Inferior parietal cortex (tissue), 1 donor: Measurements from ENCODE around the gene EMC7.
"Not testable (repeated sequence)": the region's sequence is repeated elsewhere in the genome, so short reads cannot be mapped to it uniquely, and the experiment has no call there.

ENCODE experiments used
- DNase-seq: peaks from one replicate; pipeline ENCODE4 v3.0.0-alpha.2; 2016; ENCODE audit errors: extremely low spot score

Gene EMC7

DNA sequence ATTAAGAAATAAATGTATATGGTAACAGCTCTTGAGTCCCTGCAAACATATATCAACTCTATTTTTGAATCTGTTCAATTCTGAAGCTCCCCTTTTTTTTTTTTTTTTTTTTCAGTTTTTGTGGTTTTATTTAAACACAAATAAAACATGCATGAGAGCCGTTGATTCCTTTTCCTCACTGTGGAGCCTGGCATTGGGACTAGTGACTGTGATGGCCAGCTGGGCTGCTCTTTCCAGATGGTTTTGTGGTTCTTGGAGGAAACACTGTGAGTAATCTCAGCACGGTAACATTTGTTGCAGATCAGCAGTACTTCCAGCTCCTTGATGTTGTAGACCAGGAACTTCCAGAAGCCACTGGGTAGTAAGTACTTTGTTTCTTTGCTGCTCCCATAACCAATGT lies 15.9 kb downstream of the EMC7 start:
- DNase-seq = no peak

DNA sequence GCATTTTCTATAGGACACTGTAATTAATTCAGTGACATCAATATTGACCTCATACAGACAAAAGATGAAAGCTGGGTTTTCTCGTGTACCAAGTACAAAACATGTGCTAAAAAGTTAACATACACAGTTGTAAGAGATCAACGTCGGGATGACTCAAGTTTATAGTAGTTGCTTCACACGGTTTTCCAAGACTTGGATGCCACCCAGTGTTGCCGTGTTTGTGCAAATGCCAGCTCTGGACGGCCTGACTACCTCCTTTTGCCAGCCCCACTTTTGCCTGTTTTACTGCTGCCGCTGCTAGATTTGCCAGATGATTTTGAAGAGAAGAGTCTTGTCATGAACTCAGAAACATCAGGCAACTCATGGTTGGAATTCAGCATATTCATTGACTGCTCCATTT lies 17.6 kb downstream of the EMC7 start:
- peak; percentile 39 for DNase-seq

- DNase-seq = no peak
Observed at GRCh38 chr15:34079904-34080303, 21.8 kb downstream of the EMC7 start.

DNA sequence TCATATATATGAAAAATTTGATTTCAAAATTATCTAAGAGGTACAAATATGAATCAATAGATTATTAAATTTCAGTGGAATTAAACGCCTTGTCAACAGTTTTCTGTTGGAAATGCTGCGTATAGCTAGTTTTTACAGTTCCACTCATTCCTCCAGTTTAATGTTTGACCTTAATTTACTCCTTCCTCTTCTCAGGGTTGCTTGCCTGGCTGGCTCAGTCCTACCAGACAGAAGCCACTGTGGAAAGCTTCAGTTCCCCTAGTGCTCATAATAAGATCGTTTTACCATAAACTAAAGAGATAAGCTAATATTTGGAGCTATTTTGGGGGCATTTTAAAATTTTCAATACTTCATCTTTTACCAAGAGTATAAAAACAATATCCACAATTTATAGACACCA lies 22.8 kb downstream of the EMC7 start:
- no peak for DNase-seq

DNA sequence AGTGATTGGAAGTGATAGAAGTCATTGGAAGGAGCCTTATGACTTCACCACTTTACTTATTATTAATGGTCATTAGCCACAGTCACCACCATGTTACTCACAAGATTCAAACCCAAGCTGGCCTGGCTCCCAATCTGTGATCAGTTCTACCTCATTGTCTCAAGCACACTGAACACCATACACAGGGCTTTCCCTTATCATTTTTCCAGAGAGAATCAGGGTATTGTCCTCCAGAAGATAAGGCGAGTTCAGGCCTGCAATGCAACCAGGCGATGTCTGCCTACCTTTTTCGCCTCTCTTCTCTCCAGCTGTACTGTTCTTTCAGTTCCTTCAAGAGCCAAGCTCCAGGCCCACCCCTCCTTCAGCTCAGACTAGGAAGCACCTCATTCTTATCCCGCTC lies 24.9 kb downstream of the EMC7 start:
- DNase-seq = no peak

DNA sequence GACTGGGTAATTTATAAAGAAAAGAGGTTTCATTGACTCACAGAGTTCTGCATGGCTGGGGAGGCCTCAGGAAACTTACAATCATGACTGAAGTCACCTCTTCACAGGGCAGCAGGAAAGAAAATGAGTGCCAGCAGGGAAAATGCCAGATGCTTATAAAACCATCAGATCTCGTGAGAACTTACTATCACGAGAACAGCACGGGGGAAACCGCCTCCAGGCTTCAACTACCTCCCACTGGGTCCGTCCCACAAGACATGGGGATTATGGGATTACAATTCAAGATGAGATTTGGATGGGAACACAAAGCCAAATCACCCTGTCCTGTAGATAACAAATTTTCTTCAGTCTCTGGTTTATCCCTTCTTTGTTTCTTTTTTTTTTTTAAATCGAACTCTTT lies 31.7 kb downstream of the EMC7 start:
- DNase-seq = no peak

- no peak for DNase-seq
Observed at GRCh38 chr15:34065941-34066340, 35.7 kb downstream of the EMC7 start.

DNA sequence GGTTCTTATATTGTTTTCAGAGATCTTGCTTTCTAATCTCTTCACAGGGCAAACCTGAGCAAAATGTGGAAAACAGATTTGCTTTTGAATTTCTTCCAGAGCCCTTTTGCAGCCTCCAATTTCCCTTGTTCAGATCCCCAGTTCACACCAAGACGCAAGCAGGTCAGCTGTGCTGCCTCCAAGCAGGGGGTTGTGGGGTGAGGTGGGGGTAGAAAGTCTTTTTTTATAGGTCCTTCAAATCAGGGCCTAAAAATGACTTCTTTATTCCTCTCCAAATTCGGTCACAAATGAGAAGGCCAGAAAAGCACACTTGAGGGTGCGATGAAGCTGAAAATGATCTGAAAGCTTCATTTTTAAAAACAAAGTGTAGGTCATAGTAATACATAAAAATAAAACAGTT lies 36.4 kb downstream of the EMC7 start:
- no peak for DNase-seq

GRCh38 chr15:34064438-34064837 lies 37.2 kb downstream of the EMC7 start:
- DNase-seq = no peak

DNA sequence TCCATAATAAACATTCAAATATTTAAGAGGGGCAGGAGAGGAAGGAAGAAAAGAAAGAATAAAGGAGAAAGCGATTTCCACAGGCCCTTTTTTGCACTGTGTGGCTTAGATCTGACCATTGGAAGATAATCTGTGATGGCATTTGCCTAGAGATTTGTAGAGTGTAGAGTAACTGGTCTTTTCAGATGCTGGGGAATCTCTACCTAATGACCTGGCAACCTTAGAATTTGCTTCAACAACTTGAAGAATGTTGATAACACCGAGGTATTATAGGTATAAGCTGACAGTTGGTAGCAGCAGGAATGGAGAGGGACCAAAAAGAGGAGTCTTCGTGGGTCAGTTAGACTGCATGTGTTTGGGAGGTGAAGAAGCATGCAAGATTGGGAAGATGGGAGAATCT lies 41.7 kb downstream of the EMC7 start:
- DNase-seq = no peak

GRCh38 chr15:34059476-34059875 lies 42.2 kb downstream of the EMC7 start:
- no peak for DNase-seq

GRCh38 chr15:34056911-34057310 lies 44.8 kb downstream of the EMC7 start:
- no peak for DNase-seq

- DNase-seq = no peak
Observed at GRCh38 chr15:34055868-34056595, 45.6 kb downstream of the EMC7 start.

DNA sequence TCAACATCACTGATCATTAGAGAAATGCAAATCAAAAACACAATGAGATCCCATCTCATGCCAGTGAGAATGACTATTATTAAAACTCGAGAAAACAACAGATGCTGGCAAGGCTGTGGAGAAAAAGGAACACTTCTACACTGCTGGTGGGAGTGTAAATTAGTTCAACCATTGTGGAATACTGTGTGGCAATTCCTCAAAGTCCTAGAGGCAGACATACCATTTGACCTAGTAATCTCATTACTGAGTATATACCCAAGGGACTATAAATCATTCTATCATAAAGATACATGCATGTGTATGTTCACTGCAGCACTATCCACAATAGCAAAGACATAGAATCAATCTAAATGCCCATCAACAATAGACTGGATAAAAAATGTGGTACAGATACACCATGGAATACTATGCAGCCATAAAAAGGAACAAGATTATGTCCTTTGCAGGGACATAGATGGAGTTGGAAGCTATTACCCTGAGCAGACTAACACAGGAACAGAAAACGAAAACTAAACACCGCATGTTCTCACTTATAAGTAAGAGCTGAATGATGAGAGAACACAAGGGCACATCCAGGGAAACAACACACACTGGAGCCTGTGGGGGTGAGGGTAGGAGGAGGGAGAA lies 47.5 kb downstream of the EMC7 start:
- no peak for DNase-seq

GRCh38 chr15:34050385-34050784 lies 51.3 kb downstream of the EMC7 start:
- DNase-seq = not testable (repeated sequence)

DNA sequence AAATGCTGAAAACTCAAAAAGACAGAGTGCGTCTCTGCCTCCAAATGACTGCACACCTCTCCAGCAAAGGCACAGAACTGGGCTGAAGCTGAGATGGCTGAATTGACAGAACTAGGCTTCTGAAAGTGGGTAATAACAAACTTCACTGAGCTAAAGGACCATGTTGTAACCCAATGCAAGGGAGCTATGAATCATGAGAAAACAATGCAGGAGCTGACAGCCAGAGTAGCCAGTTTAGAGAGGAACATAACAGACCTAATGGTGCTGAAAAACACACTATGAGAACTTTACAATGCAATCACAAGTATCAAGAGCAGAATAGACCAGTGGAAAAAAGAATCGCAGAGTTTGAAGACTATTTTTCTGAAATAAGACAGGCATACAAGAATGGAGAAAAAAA lies 52.5 kb downstream of the EMC7 start:
- no peak for DNase-seq

- DNase-seq = no peak
Observed at GRCh38 chr15:34047893-34048775, 53.5 kb downstream of the EMC7 start.

DNA sequence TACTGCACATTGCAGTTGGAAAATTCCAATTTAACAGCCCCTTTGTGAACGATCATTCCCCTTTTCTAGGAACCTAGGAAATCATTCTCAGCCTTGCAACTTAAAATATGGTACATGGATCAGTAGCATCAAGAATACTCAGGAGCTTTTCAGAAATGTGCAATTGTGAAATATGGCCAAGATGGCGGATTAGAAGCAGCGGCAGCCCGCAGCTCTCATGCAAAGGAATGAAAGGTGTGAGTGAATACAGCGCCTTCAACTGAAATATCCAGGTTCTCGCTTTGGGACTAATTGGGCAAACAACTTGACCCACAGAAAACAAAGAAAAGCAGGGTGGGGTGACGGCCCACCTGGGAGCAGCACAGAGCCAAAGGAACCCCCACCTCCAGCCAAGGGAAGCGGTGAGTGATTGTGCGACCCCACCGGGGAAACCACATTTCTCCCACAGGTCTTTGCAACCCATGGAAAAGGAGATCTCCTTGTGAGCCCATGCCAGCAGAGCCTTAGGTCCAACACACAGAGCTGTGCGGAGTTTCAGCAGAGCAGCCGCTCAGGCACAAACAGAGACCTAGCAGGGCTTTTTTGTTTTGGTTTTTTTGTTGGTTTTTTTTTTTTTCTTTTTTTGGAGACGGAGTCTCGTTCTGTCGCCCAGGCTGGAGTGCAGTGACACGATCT lies 55.1 kb downstream of the EMC7 start:
- no peak for DNase-seq

GRCh38 chr15:34043813-34044212 lies 57.8 kb downstream of the EMC7 start:
- DNase-seq = no peak

DNA sequence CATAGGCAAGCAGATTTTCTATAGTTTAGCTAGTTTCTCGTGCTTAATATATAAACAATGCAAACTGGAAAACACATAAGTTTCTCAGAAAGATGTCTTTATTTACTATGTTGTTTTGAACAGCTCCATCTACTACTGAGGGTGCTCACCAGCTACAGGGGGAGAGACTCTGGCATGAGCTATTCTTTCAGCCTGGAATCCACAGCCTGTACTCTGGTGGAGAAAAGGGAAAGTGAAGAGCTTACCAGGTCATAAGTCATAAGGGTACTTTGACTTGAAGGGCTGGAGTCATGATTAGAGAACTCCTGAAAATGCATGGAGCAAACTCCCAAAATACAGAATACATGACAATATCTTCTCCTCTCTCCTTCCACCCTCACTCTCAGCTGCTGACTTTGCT lies 58.3 kb downstream of the EMC7 start:
- DNase-seq = no peak

DNA sequence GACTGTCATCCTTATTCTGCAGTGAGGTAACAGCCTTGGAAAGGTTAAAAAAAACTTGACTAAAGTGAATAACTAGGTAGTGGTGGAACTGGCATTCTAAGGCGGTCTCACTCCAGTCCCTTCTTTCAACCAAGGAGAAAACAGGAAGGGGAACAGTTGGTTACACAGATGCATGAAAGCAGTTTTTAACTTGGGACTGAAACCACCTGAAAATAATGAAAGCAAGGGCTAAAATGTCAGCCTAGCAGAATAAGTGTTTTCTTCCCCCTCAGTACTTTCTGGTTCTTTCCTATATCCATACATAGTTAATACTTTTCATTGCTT lies 61.9 kb downstream of the EMC7 start:
- DNase-seq = no peak
